WERI-Rb-1 (cell line): ENCODE results near the gene PCA3.

Source experiments
- DNase-seq: peaks from one replicate; pipeline ENCODE4 v3.0.0-alpha.2; 2020
- H3K27ac ChIP-seq: fragments of 250-450 bp; sonication (Bioruptor Pico); 2 replicates; pipeline ENCODE4 v1.5.1; 2020; ENCODE audit warnings: mild to moderate bottlenecking, moderate library complexity
- H3K27me3 ChIP-seq: fragments of 250-450 bp; sonication (Bioruptor Pico); 2 replicates; pipeline ENCODE4 v1.5.1; 2021; ENCODE audit warnings: mild to moderate bottlenecking, low read depth, moderate library complexity; ENCODE audit not compliant: insufficient read depth, severe bottlenecking
- H3K36me3 ChIP-seq: fragments of 250-450 bp; sonication (Bioruptor Pico); 2 replicates; pipeline ENCODE4 v1.5.1; 2020; ENCODE audit warnings: mild to moderate bottlenecking, moderate library complexity
- H3K4me3 ChIP-seq: 2 replicates; pipeline ENCODE4 v1.5.1; 2011; ENCODE audit warnings: low read depth, mild to moderate bottlenecking, control low read depth, low read length
- H3K9me3 ChIP-seq: fragments of 250-450 bp; sonication (Bioruptor Pico); 2 replicates; pipeline ENCODE4 v1.5.1; 2021; ENCODE audit warnings: mild to moderate bottlenecking, moderate library complexity; ENCODE audit not compliant: severe bottlenecking
- CTCF ChIP-seq: IDR thresholded peaks from 2 replicates; pipeline ENCODE4 v1.5.1; 2011; ENCODE audit warnings: low read depth, mild to moderate bottlenecking, control low read depth, inconsistent platforms, low read length

The PCA3 gene

GRCh38 chr9:76808636-76809035 lies 44.4 kb downstream of the PCA3 start:
- H3K4me3 ChIP-seq, result no peak overlapping the region
- TF ChIP-seq CTCF, result no peak
- H3K9me3 ChIP-seq, result no peaks in the 10 kb centered on the region
- H3K36me3 ChIP-seq, result no peaks in the 10 kb centered on the region
- H3K27ac ChIP-seq, result no peak overlapping the region
- DNase-seq, result no peak
- no peaks in the 10 kb centered on the region for H3K27me3 ChIP-seq

GRCh38 chr9:76810377-76810957 lies 46.2 kb downstream of the PCA3 start:
- peak; percentile 58 for DNase-seq
- Histone ChIP-seq H3K27me3 (no peaks in the 10 kb centered on the region), H3K9me3 (no peaks in the 10 kb centered on the region), H3K27ac (no peak overlapping the region), H3K36me3 (no peaks in the 10 kb centered on the region), H3K4me3 (no peak overlapping the region)
- TF ChIP-seq CTCF, result peak; percentile 83

GRCh38 chr9:76812591-76812990 lies 48.4 kb downstream of the PCA3 start:
- Histone ChIP-seq H3K27ac (no peak overlapping the region), H3K27me3 (no peaks in the 10 kb centered on the region), H3K36me3 (no peaks in the 10 kb centered on the region), H3K4me3 (no peak overlapping the region), H3K9me3 (no peaks in the 10 kb centered on the region)
- DNase-seq, result no peak
- no peak for TF ChIP-seq CTCF

- no peak overlapping the region for H3K4me3 ChIP-seq
- DNase-seq, result no peak
- no peaks in the 10 kb centered on the region for H3K27me3 ChIP-seq
- H3K36me3 ChIP-seq, result no peaks in the 10 kb centered on the region
- H3K9me3 ChIP-seq, result no peaks in the 10 kb centered on the region
- no peak for TF ChIP-seq CTCF
- no peak overlapping the region for H3K27ac ChIP-seq
These were observed 53.3 kb downstream of the PCA3 start for GRCh38 chr9:76817489-76817888.

GRCh38 chr9:76818271-76818670 lies 54.0 kb downstream of the PCA3 start:
- no peak overlapping the region for H3K4me3 ChIP-seq
- no peak for TF ChIP-seq CTCF
- H3K27ac ChIP-seq, result no peak overlapping the region
- no peaks in the 10 kb centered on the region for H3K9me3 ChIP-seq
- DNase-seq, result no peak
- no peaks in the 10 kb centered on the region for H3K27me3 ChIP-seq
- H3K36me3 ChIP-seq, result no peaks in the 10 kb centered on the region

GRCh38 chr9:76820431-76820830 lies 56.2 kb downstream of the PCA3 start:
- Histone ChIP-seq H3K4me3 (no peak overlapping the region), H3K27ac (no peak overlapping the region), H3K36me3 (no peaks in the 10 kb centered on the region), H3K9me3 (no peaks in the 10 kb centered on the region), H3K27me3 (no peaks in the 10 kb centered on the region)
- TF ChIP-seq CTCF, result no peak
- no peak for DNase-seq
